SK-N-SH treated with all-trans-retinoic acid at 6 μM for 48 hours (cell line): ENCODE data around the gene CADM2.

Experiments
- ATAC-seq: fragments of 200-7000 bp; cut with Tn5 transposase; 3 replicates; pipeline ENCODE4 v1.9.1; 2020; ENCODE audit warnings: mild to moderate bottlenecking, moderate library complexity
- ARNTL ChIP-seq: fragments of 450-650 bp; formaldehyde crosslinking; IDR thresholded peaks from 2 replicates; pipeline ENCODE4 v1.5.0; 2020; ENCODE audit warnings: low read depth, mild to moderate bottlenecking, moderate library complexity, borderline replicate concordance
- BACH2 ChIP-seq: fragments of 250-450 bp; sonication (Bioruptor Pico); IDR thresholded peaks from 2 replicates; pipeline ENCODE4 v1.9.0; 2021; ENCODE audit warnings: mild to moderate bottlenecking, borderline replicate concordance
- CSDC2 ChIP-seq: fragments of 250-450 bp; sonication (Bioruptor Pico); IDR thresholded peaks from 2 replicates; pipeline ENCODE4 v1.5.0; 2020; ENCODE audit warnings: mild to moderate bottlenecking, moderate library complexity
- ESRRG ChIP-seq: fragments of 250-450 bp; sonication (Bioruptor Pico); IDR thresholded peaks from 2 replicates; pipeline ENCODE4 v1.6.1; 2021; ENCODE audit warnings: mild to moderate bottlenecking
- GLIS3 ChIP-seq: fragments of 250-450 bp; sonication (Bioruptor Pico); IDR thresholded peaks from 2 replicates; pipeline ENCODE4 v1.5.0; 2020; ENCODE audit warnings: mild to moderate bottlenecking, moderate library complexity
- ISL1 ChIP-seq: fragments of 250-450 bp; sonication (Bioruptor Pico); IDR thresholded peaks from 2 replicates; pipeline ENCODE4 v2.1.2; 2022; ENCODE audit warnings: mild to moderate bottlenecking, moderate library complexity
- OSR1 ChIP-seq: fragments of 250-450 bp; sonication (Bioruptor Pico); IDR thresholded peaks from 2 replicates; pipeline ENCODE4 v1.8.0; 2022; ENCODE audit warnings: moderate library complexity, mild to moderate bottlenecking, inconsistent platforms
- PPARA ChIP-seq: fragments of 250-450 bp; sonication (Bioruptor Pico); IDR thresholded peaks from 2 replicates; pipeline ENCODE4 v1.5.0; 2020; ENCODE audit warnings: mild to moderate bottlenecking, borderline replicate concordance
- RARB ChIP-seq: fragments of 250-450 bp; sonication (Bioruptor Pico); IDR thresholded peaks from 2 replicates; pipeline ENCODE4 v1.8.0; 2021; ENCODE audit warnings: mild to moderate bottlenecking, moderate library complexity
- SNAI2 ChIP-seq: fragments of 250-450 bp; sonication (Bioruptor Pico); IDR thresholded peaks from 2 replicates; pipeline ENCODE4 v1.5.0; 2020; ENCODE audit warnings: mild to moderate bottlenecking, moderate library complexity
- TCF4 ChIP-seq: fragments of 250-450 bp; sonication (Bioruptor Pico); IDR thresholded peaks from 2 replicates; pipeline ENCODE4 v1.8.0; 2021; ENCODE audit warnings: mild to moderate bottlenecking, moderate library complexity, borderline replicate concordance
- TOX ChIP-seq: fragments of 250-450 bp; sonication (Bioruptor Pico); IDR thresholded peaks from 2 replicates; pipeline ENCODE4 v1.8.0; 2021; ENCODE audit warnings: mild to moderate bottlenecking, moderate library complexity, borderline replicate concordance
- ZC3H10 ChIP-seq: fragments of 250-450 bp; sonication (Bioruptor Pico); IDR thresholded peaks from 2 replicates; pipeline ENCODE4 v1.5.1; 2021; ENCODE audit warnings: mild to moderate bottlenecking, moderate library complexity
- ZFP3 ChIP-seq: fragments of 250-450 bp; sonication (Bioruptor Pico); IDR thresholded peaks from 2 replicates; pipeline ENCODE4 v1.5.0; 2020; ENCODE audit warnings: mild to moderate bottlenecking, moderate library complexity
- ZNF565 ChIP-seq: fragments of 450-650 bp; formaldehyde crosslinking; conservative IDR thresholded peaks from 2 replicates; pipeline ENCODE4 v1.5.0; 2020; ENCODE audit warnings: low read depth, mild to moderate bottlenecking, moderate library complexity
- ZNF70 ChIP-seq: fragments of 450-650 bp; formaldehyde crosslinking; IDR thresholded peaks from 2 replicates; pipeline ENCODE4 v1.5.0; 2020; ENCODE audit warnings: mild to moderate bottlenecking, moderate library complexity
- ZNF8 ChIP-seq: fragments of 450-650 bp; formaldehyde crosslinking; IDR thresholded peaks from 2 replicates; pipeline ENCODE4 v1.5.0; 2020; ENCODE audit warnings: mild to moderate bottlenecking, moderate library complexity
- TF ChIP-seq, protein P1 (sequence below): fragments of 250-450 bp; sonication (Bioruptor Pico); IDR thresholded peaks from 2 replicates; pipeline ENCODE4 v1.8.0; 2020; ENCODE audit warnings: mild to moderate bottlenecking, moderate library complexity, borderline replicate concordance
- TF ChIP-seq, protein P2 (sequence below): fragments of 250-450 bp; sonication (Bioruptor Pico); IDR thresholded peaks from 2 replicates; pipeline ENCODE4 v1.5.0; 2020; ENCODE audit warnings: mild to moderate bottlenecking, moderate library complexity
- TF ChIP-seq, protein P3 (sequence below): fragments of 250-450 bp; sonication (Bioruptor Pico); IDR thresholded peaks from 2 replicates; pipeline ENCODE4 v1.8.0; 2021; ENCODE audit warnings: low read depth, mild to moderate bottlenecking, moderate library complexity, borderline replicate concordance
- TF ChIP-seq, protein P4 (sequence below): fragments of 250-450 bp; sonication (Bioruptor Pico); IDR thresholded peaks from 2 replicates; pipeline ENCODE4 v1.5.1; 2021; ENCODE audit warnings: mild to moderate bottlenecking, moderate library complexity

The CADM2 gene

DNA sequence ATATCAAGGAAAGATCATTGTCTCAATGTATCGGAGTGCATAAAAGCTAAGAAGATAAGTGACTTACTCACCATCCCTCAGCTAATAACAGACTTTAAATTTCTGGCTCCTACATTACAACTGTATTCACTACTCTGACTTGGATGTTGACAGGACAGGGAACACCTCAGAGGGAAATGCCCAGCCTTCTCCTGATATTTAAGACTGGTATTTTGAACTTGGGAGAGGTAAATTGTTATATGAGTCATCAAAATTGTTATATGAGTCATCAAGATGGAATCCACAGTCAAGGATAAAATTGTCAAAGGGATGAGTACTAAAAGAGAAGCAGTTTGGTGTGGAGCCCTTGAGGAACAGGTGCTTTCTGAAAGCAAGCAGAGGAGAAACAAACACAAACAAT lies 1070.8 kb downstream of the CADM2 start:
- ATAC-seq: no peak
- TF ChIP-seq ARNTL (CRISPR knock-in tag) (no peak), ISL1 (CRISPR knock-in tag) (no peak), RARB (CRISPR knock-in tag) (no peak), OSR1 (CRISPR knock-in tag) (no peak)

DNA sequence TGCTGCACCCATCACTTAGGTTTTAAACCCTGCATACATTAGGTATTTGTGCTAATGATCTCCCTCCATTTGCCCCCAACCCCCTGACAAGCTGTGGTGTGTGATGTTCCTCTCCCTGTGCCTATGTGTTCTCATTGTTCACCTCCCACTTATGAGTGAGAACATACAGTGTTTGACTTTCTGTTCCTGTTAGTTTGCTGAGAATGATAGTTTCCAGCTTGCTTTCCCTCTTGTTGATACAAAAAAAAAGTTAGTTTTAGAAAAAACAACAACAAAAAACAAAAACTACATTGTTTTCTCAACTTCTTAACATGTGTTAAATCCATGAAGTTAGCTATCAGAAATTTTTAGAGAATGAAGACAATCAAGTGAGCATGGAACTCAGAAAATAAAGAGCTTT lies 1079.1 kb downstream of the CADM2 start:
- TF ChIP-seq ZFP3 (CRISPR knock-in tag): no peak
- TF ChIP-seq PPARA (CRISPR knock-in tag): no peak
- TF ChIP-seq ARNTL (CRISPR knock-in tag): no peak
- TF ChIP-seq, protein P1, sequence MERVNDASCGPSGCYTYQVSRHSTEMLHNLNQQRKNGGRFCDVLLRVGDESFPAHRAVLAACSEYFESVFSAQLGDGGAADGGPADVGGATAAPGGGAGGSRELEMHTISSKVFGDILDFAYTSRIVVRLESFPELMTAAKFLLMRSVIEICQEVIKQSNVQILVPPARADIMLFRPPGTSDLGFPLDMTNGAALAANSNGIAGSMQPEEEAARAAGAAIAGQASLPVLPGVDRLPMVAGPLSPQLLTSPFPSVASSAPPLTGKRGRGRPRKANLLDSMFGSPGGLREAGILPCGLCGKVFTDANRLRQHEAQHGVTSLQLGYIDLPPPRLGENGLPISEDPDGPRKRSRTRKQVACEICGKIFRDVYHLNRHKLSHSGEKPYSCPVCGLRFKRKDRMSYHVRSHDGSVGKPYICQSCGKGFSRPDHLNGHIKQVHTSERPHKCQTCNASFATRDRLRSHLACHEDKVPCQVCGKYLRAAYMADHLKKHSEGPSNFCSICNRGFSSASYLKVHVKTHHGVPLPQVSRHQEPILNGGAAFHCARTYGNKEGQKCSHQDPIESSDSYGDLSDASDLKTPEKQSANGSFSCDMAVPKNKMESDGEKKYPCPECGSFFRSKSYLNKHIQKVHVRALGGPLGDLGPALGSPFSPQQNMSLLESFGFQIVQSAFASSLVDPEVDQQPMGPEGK (CRISPR knock-in tag): no peak
- TF ChIP-seq TOX: no peak
- no peak for TF ChIP-seq OSR1 (CRISPR knock-in tag)
- TF ChIP-seq SNAI2: no peak
- TF ChIP-seq, protein P2, sequence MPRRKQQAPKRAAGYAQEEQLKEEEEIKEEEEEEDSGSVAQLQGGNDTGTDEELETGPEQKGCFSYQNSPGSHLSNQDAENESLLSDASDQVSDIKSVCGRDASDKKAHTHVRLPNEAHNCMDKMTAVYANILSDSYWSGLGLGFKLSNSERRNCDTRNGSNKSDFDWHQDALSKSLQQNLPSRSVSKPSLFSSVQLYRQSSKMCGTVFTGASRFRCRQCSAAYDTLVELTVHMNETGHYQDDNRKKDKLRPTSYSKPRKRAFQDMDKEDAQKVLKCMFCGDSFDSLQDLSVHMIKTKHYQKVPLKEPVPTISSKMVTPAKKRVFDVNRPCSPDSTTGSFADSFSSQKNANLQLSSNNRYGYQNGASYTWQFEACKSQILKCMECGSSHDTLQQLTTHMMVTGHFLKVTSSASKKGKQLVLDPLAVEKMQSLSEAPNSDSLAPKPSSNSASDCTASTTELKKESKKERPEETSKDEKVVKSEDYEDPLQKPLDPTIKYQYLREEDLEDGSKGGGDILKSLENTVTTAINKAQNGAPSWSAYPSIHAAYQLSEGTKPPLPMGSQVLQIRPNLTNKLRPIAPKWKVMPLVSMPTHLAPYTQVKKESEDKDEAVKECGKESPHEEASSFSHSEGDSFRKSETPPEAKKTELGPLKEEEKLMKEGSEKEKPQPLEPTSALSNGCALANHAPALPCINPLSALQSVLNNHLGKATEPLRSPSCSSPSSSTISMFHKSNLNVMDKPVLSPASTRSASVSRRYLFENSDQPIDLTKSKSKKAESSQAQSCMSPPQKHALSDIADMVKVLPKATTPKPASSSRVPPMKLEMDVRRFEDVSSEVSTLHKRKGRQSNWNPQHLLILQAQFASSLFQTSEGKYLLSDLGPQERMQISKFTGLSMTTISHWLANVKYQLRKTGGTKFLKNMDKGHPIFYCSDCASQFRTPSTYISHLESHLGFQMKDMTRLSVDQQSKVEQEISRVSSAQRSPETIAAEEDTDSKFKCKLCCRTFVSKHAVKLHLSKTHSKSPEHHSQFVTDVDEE (CRISPR knock-in tag): no peak
- no peak for TF ChIP-seq BACH2
- no peak for TF ChIP-seq ZC3H10 (CRISPR knock-in tag)
- no peak for TF ChIP-seq ESRRG (CRISPR knock-in tag)
- no peak for TF ChIP-seq RARB (CRISPR knock-in tag)
- TF ChIP-seq CSDC2: no peak
- TF ChIP-seq, protein P3, sequence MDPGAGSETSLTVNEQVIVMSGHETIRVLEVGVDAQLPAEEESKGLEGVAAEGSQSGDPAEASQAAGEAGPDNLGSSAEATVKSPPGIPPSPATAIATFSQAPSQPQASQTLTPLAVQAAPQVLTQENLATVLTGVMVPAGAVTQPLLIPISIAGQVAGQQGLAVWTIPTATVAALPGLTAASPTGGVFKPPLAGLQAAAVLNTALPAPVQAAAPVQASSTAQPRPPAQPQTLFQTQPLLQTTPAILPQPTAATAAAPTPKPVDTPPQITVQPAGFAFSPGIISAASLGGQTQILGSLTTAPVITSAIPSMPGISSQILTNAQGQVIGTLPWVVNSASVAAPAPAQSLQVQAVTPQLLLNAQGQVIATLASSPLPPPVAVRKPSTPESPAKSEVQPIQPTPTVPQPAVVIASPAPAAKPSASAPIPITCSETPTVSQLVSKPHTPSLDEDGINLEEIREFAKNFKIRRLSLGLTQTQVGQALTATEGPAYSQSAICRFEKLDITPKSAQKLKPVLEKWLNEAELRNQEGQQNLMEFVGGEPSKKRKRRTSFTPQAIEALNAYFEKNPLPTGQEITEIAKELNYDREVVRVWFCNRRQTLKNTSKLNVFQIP (CRISPR knock-in tag): no peak
- no peak for TF ChIP-seq GLIS3
- TF ChIP-seq ZNF8: no peak
- ATAC-seq: no peak

DNA sequence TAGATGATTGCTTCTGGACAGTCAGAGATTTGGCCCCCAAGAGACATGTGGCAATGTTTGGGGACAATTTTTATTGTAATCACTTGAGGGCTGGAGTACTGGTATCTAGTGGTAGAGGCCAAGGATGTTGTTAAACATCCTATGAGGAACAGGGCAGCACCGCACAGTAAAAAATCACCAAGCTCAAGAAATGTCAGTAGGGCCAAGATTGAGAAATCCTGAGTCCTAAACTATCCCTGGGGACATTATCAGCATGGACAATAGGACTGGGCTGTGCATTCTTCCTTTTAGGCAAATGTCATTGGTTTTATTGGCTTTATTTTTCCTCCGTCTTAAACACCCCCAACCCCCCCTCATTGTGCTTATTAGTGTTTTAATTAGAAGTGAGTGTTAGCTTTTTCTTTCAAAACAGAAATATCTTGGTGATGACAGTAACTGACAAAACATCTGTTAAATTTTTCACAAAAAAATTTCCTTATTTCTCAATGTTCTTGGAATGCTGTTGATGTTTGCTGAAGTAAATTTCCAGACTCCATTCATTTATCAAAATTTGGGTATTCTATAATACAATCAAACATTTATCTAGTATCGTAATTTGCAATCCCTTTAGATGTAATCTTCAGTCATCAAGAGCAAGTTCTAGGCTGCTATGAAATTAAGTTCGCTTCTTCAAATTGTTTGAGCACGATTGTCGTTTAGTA lies 1087.8 kb downstream of the CADM2 start:
- ATAC-seq: no peak
- TF ChIP-seq ISL1 (CRISPR knock-in tag): no peak
- TF ChIP-seq ZFP3 (CRISPR knock-in tag): no peak
- no peak for TF ChIP-seq OSR1 (CRISPR knock-in tag)
- TF ChIP-seq TCF4 (CRISPR knock-in tag): no peak
- no peak for TF ChIP-seq RARB (CRISPR knock-in tag)
- TF ChIP-seq ZNF8: no peak
- TF ChIP-seq, protein P2 (CRISPR knock-in tag): no peak
- no peak for TF ChIP-seq CSDC2
- no peak for TF ChIP-seq BACH2
- no peak for TF ChIP-seq ZNF70 (CRISPR knock-in tag)

DNA sequence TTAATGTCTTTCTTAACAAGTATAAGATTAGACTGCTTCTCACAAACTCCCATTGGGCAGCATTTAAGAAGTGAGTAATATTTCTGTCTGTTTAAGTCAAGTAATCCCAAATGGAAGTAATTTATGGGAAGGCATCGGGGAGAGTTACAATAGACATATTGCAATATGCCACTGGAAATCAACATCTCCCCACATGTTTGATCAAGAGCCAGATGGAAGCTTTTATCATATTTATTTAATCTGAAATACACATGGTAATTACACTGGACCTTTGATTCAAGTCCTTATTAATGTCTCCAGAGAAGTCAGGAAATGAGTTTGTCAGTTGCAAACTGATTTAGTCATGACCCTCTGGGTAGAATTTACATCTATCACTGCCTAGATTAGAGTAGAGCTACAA lies 1088.4 kb downstream of the CADM2 start:
- no peak for ATAC-seq
- TF ChIP-seq ESRRG (CRISPR knock-in tag) (no peak), BACH2 (no peak), ISL1 (CRISPR knock-in tag) (peak; percentile 45), ZNF70 (CRISPR knock-in tag) (no peak), TCF4 (CRISPR knock-in tag) (peak; percentile 71), RARB (CRISPR knock-in tag) (no peak), TOX (no peak), SNAI2 (no peak), ZNF565 (no peak), OSR1 (CRISPR knock-in tag) (no peak)
- TF ChIP-seq, protein P4, sequence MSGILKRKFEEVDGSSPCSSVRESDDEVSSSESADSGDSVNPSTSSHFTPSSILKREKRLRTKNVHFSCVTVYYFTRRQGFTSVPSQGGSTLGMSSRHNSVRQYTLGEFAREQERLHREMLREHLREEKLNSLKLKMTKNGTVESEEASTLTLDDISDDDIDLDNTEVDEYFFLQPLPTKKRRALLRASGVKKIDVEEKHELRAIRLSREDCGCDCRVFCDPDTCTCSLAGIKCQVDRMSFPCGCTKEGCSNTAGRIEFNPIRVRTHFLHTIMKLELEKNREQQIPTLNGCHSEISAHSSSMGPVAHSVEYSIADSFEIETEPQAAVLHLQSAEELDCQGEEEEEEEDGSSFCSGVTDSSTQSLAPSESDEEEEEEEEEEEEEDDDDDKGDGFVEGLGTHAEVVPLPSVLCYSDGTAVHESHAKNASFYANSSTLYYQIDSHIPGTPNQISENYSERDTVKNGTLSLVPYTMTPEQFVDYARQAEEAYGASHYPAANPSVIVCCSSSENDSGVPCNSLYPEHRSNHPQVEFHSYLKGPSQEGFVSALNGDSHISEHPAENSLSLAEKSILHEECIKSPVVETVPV (CRISPR knock-in tag): no peak
- TF ChIP-seq, protein P2 (CRISPR knock-in tag): peak; percentile 80
